Spleen (tissue), 11 donors: ENCODE results near the gene GET4. TPM values are rescaled to one million over a fixed set of nuclear protein-coding genes. Genes with fewer than 3 reads are reported as not detected.

ENCODE experiments used
- DNase-seq: peaks from one replicate; pipeline ENCODE4 v3.0.0-alpha.2; 2020
- H3K27ac ChIP-seq, 8 donors: fragments of 200-600 bp; sonication (generic) in 7 of 8; 1 replicate in 4 of 8; 2 replicates in 4 of 8; pipeline versions ENCODE4 v1.5.0 to v1.8.0; 2016 to 2021; ENCODE audit warnings: inconsistent platforms in 4 of 8, mild to moderate bottlenecking in 4 of 8, moderate library complexity in 1 of 8
- H3K27me3 ChIP-seq, 7 donors: fragments of 200-600 bp; sonication (generic) in 6 of 7; replicated peaks in 1 of 7; 1 replicate in 4 of 7; 2 replicates in 3 of 7; pipeline versions ENCODE4 v1.5.0 to v1.8.0; 2016 to 2021; ENCODE audit warnings: inconsistent platforms in 3 of 7, mild to moderate bottlenecking in 1 of 7
- H3K36me3 ChIP-seq, 6 donors: fragments of 200-600 bp; sonication (generic) in 5 of 6; 1 replicate in 4 of 6; 2 replicates in 2 of 6; pipeline versions ENCODE4 v1.5.0 to v1.8.0; 2016 to 2021; ENCODE audit warnings: inconsistent platforms in 2 of 6
- H3K4me1 ChIP-seq, 6 donors: fragments of 200-600 bp; sonication (generic) in 5 of 6; 1 replicate in 3 of 6; 2 replicates in 3 of 6; pipeline versions ENCODE4 v1.5.0 to v1.8.0; 2016 to 2021; ENCODE audit warnings: inconsistent platforms in 3 of 6
- H3K4me3 ChIP-seq, 8 donors: fragments of 200-600 bp; sonication (generic) in 7 of 8; 1 replicate in 4 of 8; 2 replicates in 4 of 8; pipeline versions ENCODE4 v1.5.0 to v1.8.0; 2016 to 2021; ENCODE audit warnings: inconsistent platforms in 4 of 8, mild to moderate bottlenecking in 4 of 8, moderate library complexity in 2 of 8
- H3K9me3 ChIP-seq, 8 donors: fragments of 200-600 bp; sonication (generic) in 7 of 8; 1 replicate in 4 of 8; 2 replicates in 4 of 8; pipeline versions ENCODE4 v1.5.0 to v1.8.0; 2016 to 2021; ENCODE audit warnings: inconsistent platforms in 4 of 8
- CTCF ChIP-seq, 11 experiments: fragments of 200-600 bp in 7 of 11; fragments of 450-650 bp in 4 of 11; sonication (generic) in 4 of 11; IDR thresholded peaks in 8 of 11; conservative IDR thresholded peaks in 3 of 11; 1 replicate in 7 of 11; 2 replicates in 4 of 11; pipeline versions ENCODE4 v1.4.0 to v1.8.0; 2016 to 2021; ENCODE audit warnings: antibody characterized with exemption in 11 of 11, inconsistent platforms in 4 of 11, mild to moderate bottlenecking in 1 of 11
- POLR2A ChIP-seq, 3 donors: fragments of 450-650 bp; IDR thresholded peaks; one replicate each; pipeline ENCODE4 v1.5.1; 2017; ENCODE audit warnings: antibody characterized with exemption in 3 of 3, mild to moderate bottlenecking in 1 of 3
- POLR2AphosphoS5 ChIP-seq, 3 donors: sonication (generic); formaldehyde crosslinking; IDR thresholded peaks; one replicate each; pipeline ENCODE4 v1.5.1; 2017; ENCODE audit warnings: antibody characterized with exemption in 3 of 3
- WGBS, 5 donors: extraction: QIAGEN DNeasy Blood & Tissue Kit in 3 of 5; methylation state at CpG; one replicate each; pipeline versions ENCODE4 v1.1.5 to v1.1.7; 2013 to 2018; 5-methylcytosine and 5-hydroxymethylcytosine counted together
- intact Hi-C: fragments of 100-400 bp; cut with DNase I; formaldehyde crosslinking; loops from one replicate; pipeline ENCODE4 v1.15.0; 2023; ENCODE audit warnings: low total_unique reads
- polyA plus RNA-seq, 3 donors: library from polyadenylated mRNA; stranded (reverse); fragments of 200-250 nt; gene quantifications; one replicate each; pipeline ENCODE4 v1.2.1, GENCODE V29; 2013
- total RNA-seq, 7 donors: library from RNA; depleted of rRNA in 3 of 7; stranded (reverse); fragments of >200 nt in 3 of 7; fragmentation: NEBNext Ultra II Directional in 4 of 7; extraction: Animal tissue kit (Norgen Biotek cat#: 25700) in 4 of 7; gene quantifications; one replicate each; pipeline versions ENCODE4 v1.1.0 to v1.2.1, GENCODE V29; 2016 to 2021
- donor health status: healthy with polysubstance abuse.
- donor health status: DM: no; HTN: no; CAD: no; lungs with moderate emphysema.
- donor health status: DM: no; HTN: no; CAD: no.
- donor health status: Bipolar disorder and iron deficiency.
- donor health status: healthy.
- donor health status: DM: no; HTN: no; CAD: no.
- donor health status: DM: yes; HTN: yes; CAD: no.

Gene GET4
- total and polyA plus RNA-seq, 10 donors: 25.4 to 63.0 (median 36.1) TPM

- Histone ChIP-seq H3K4me3 (no peak overlapping the region), H3K36me3 (peaks cover 0 to 14% (median 0%) of the 10 kb centered on the region in 6 donors), H3K27ac (peak overlapping the region in 3 of 8 donors; percentile 6 to 69 (median 64)), H3K9me3 (no peaks in the 10 kb centered on the region), H3K27me3 (no peaks in the 10 kb centered on the region), H3K4me1 (peaks cover 0 to 82% (median 21%) of the 10 kb centered on the region in 6 donors)
- TF ChIP-seq POLR2A (IDR thresholded peaks at IDR 0.05): no peak
- no peak for TF ChIP-seq POLR2AphosphoS5 (IDR thresholded peaks at IDR 0.05)
- TF ChIP-seq CTCF (IDR thresholded peaks at IDR 0.05 in 8 of 11, conservative IDR thresholded peaks at IDR 0.05 in 3 of 11): no peak
- intact Hi-C loops: no loop called here
- peak; percentile 61 for DNase-seq
- 82 to 93% (median 86%) methylated on average over 14 of the region's 14 CpGs for WGBS, 5 donors
These were observed 53.0 kb downstream of the GET4 start for GRCh38 chr7:929311-929711.

- Histone ChIP-seq H3K36me3 (peaks cover 0 to 23% (median 0%) of the 10 kb centered on the region in 6 donors), H3K27ac (peak overlapping the region in 3 of 8 donors; percentile 40 to 57 (median 50)), H3K9me3 (no peaks in the 10 kb centered on the region), H3K27me3 (peaks cover 0 to 6% (median 0%) of the 10 kb centered on the region in 7 donors), H3K4me3 (no peak overlapping the region), H3K4me1 (peaks cover 0 to 63% (median 6%) of the 10 kb centered on the region in 6 donors)
- 44 to 71% (median 54%) methylated on average over 29 of the region's 29 CpGs for WGBS, 5 donors
- peak; percentile 47 for DNase-seq
- TF ChIP-seq POLR2AphosphoS5 (IDR thresholded peaks at IDR 0.05) (no peak), POLR2A (IDR thresholded peaks at IDR 0.05) (no peak), CTCF (IDR thresholded peaks at IDR 0.05 in 8 of 11, conservative IDR thresholded peaks at IDR 0.05 in 3 of 11) (no peak)
- intact Hi-C loops: no loop called here
These were observed 54.8 kb downstream of the GET4 start for GRCh38 chr7:930975-931758.

GRCh38 chr7:931871-932650, 55.7 kb downstream of the GET4 start:
- H3K27me3 ChIP-seq: peaks cover 0 to 6% (median 0%) of the 10 kb centered on the region in 7 donors
- H3K4me3 ChIP-seq: no peak overlapping the region
- peaks cover 0 to 20% (median 0%) of the 10 kb centered on the region in 6 donors for H3K36me3 ChIP-seq
- no peak for TF ChIP-seq POLR2A (IDR thresholded peaks at IDR 0.05)
- no peak for TF ChIP-seq CTCF (IDR thresholded peaks at IDR 0.05 in 8 of 11, conservative IDR thresholded peaks at IDR 0.05 in 3 of 11)
- no peak for TF ChIP-seq POLR2AphosphoS5 (IDR thresholded peaks at IDR 0.05)
- WGBS, 5 donors: 86 to 91% (median 88%) methylated on average over 21 of the region's 21 CpGs
- peak; percentile 66 for DNase-seq
- H3K4me1 ChIP-seq: peaks cover 0 to 54% (median 4%) of the 10 kb centered on the region in 6 donors
- no peaks in the 10 kb centered on the region for H3K9me3 ChIP-seq
- intact Hi-C loops: no loop called here
- peak overlapping the region in 3 of 8 donors; percentile 40 to 57 (median 50) for H3K27ac ChIP-seq

- peaks cover 0 to 6% (median 0%) of the 10 kb centered on the region in 7 donors for H3K27me3 ChIP-seq
- WGBS, 5 donors: 83 to 95% (median 92%) methylated on average over 11 of the region's 11 CpGs
- no peaks in the 10 kb centered on the region for H3K9me3 ChIP-seq
- intact Hi-C loops: no loop called here
- H3K4me1 ChIP-seq: peaks cover 0 to 49% (median 4%) of the 10 kb centered on the region in 6 donors
- no peak overlapping the region for H3K4me3 ChIP-seq
- TF ChIP-seq CTCF (IDR thresholded peaks at IDR 0.05 in 8 of 11, conservative IDR thresholded peaks at IDR 0.05 in 3 of 11) (no peak), POLR2AphosphoS5 (IDR thresholded peaks at IDR 0.05) (no peak), POLR2A (IDR thresholded peaks at IDR 0.05) (no peak)
- DNase-seq: no peak
- peaks cover 0 to 20% (median 0%) of the 10 kb centered on the region in 6 donors for H3K36me3 ChIP-seq
- no peak overlapping the region for H3K27ac ChIP-seq
These were observed 56.3 kb downstream of the GET4 start for GRCh38 chr7:932651-932975.
